Femur (tissue), 1 donor: Measurements from ENCODE around the gene MYH2.
"Not testable (repeated sequence)": the region's sequence is repeated elsewhere in the genome, so short reads cannot be mapped to it uniquely, and the experiment has no call there.

Experiments used
- DNase-seq: peaks from one replicate; pipeline ENCODE4 v3.0.0-alpha.2; 2017

MYH2 gene

GRCh38 chr17:10549096-10549842 lies at the start of gene MYH2:
TSS of gene MYH2 (minus strand) at chr17:10549658. CDS start at chr17:10547920, 1,738 bp downstream.
- DNase-seq = no peak

DNA sequence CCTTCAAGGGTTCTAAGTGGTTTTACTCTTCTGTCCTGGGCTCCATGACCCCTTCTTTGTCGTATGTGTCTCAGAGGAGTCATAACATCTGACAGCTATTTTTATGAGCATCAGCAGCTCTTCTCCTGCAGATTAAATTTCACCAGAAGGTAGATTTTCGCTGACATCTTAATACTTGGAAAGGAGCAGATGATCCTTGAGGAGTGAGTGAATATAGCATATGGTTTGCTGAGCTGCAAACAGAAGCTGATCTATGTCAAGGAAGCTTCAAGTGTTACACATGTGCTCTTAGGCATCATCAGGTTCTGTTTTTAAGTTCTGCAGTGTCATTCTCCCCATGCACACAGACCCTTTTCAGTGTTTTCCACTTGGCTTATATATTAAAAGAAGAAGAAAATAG lies 49.2 kb upstream of the MYH2 start:
- DNase-seq = no peak

DNA sequence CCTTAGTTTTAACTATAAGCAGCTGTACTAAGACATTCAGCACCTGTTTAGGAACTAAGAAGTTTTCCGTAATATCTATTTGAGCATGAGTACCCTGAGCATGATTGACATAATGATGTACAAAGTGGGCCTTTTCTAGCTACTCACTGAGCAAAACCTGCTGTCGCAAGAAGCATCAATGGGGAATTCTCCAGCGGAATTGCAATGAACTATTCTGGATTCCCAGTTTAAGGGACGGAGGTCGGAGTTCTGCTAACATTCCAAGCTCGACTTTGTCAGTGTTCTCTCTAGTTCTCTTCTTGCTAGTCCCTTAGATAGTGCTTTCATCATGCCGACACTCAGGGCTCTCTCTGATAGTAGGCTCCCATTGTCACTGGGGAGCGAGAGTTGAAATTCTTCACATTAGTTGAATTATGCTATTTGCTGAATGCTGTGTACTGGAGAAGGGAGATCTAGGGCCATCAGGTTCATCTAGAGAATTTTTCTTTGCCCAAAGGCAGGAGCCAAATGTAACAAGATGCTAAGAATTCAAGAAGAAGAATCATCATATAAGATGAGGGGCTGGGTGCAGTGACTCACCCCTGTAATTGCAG lies 40.2 kb upstream of the MYH2 start:
- no peak for DNase-seq

DNA sequence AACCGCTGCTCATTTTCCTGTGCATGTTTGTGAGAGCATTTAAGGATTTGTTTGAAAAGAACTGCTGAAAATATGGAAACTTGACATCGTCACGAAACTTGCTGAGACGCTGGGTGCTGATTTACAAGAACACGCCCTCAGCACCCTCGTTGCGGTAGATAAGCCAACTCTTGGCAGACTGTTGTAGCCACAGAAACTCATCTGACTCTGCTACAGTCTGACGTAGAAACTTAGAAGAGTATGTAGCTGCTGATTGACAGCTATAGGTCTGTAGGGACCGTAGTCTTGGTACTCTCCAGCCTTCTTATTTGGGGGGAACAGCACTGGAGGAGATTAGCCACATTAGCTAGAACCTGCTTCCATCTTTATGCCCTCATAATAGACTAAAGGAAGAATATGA lies 36.1 kb upstream of the MYH2 start:
- no peak for DNase-seq

GRCh38 chr17:10583834-10584233 lies 34.4 kb upstream of the MYH2 start:
- no peak for DNase-seq

- DNase-seq = no peak
Measured at GRCh38 chr17:10579270-10579669, 29.8 kb upstream of the MYH2 start.

GRCh38 chr17:10574324-10574723 lies 24.9 kb upstream of the MYH2 start:
- no peak for DNase-seq

DNA sequence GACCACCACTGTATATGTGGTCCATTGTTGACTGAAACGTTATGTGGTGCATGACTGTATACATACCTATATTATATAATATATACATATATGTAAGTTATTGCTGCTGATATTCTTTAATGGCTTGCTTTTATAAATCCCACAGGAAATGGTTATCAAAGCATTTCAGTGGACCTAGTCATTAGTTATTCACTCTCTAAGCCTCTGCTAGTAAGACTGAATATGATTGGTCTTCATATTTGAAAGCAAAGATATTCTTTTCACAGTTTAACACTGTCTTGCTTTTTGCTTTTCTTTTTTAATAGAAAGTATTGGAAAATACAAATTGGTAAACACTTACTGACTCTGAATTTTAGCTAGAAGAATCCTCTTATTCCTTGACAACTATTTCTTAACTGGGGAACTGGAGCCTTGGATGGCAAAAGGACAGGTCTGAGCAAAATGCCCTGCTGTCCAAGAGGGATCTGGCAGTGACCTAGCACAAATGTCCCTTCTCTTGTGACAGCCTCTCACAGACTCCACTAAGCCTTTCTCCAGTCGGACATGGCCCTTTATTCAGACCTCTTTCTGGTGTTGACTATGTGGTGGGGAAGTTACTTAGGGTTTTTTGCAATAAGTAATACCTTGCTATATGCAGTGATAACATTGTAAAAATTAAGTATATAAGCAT lies 14.7 kb upstream of the MYH2 start:
- no peak for DNase-seq

DNA sequence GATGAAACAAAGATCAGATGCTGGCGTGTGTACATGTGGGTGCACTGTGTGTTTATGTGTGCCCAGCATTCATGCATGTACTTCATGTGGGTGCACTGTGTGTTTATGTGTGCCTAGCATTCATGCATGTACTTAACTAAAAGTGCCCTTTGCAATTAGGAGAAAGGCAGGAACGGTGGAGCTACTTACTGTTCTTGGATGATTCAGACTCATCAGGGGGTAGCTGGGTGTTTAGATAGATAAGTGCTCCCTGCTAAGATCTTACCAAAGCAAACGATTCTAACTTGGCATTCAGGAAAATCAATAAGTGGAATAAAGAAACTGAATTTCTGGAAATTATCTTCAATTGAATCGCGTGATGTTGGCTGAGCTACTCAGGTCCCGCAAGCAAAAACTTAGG lies 8.6 kb upstream of the MYH2 start:
- no peak for DNase-seq

- DNase-seq = peak; percentile 41
Measured at GRCh38 chr17:10557422-10557821, 8.0 kb upstream of the MYH2 start.

DNA sequence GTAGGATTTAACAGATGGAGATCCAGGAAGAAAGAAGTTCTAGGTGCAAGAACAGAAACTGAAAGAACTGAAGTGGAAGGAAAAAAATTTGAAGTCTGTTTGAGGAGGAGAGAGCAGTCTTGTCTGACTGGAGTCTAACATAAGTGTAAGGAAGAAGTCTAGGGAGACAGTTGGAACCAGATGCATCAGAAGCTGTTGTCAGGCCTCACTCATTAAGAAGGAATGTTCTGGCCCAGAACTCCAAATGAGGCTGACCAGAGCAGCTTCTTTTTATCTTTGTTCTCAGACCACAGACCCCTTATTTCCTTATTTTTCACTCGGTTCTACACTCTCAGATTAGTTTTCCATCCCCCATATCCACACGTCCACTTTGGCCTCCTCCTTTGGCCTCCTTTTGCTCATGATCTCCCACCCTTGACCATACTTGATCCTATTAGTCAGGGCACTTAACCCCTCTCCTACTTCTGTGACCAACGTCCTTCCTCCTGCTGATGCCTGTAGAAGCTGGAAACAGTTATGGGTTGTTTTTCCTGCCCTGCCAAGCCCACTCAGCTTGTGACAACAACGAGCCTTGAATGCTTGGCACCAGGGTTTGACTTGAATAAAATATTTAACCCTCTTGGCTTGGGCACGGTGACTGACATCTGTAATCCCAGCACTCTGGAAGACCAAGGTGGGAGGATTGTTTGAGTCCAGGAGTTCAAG lies 7.0 kb upstream of the MYH2 start:
- no peak for DNase-seq

- DNase-seq = no peak
Measured at GRCh38 chr17:10550014-10550413, 556 bp upstream of the MYH2 start.

- DNase-seq = no peak
Measured at GRCh38 chr17:10547351-10547750, 2.1 kb downstream of the MYH2 start.

GRCh38 chr17:10543486-10543885 lies 6.0 kb downstream of the MYH2 start:
- DNase-seq = not testable (repeated sequence)

DNA sequence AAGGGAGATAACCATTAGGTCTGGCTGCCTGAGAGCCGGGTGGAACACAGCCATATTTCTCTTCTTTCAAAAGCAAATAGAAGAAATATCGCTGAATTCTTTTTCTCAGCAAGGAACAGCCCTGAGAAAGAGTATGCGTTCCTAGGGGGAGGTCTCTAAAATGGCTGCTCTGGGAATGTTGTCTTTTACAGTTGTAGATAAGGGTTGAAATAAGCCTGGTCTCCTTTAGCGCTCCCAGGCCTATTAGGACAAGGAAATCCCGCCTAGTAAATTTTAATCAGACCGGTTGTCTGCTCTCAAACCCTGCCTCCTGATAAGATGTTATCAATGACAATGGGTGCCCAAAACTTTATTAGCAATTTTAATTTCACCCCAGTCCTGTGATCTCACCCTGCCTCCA lies 8.3 kb downstream of the MYH2 start:
- DNase-seq = not testable (repeated sequence)

DNA sequence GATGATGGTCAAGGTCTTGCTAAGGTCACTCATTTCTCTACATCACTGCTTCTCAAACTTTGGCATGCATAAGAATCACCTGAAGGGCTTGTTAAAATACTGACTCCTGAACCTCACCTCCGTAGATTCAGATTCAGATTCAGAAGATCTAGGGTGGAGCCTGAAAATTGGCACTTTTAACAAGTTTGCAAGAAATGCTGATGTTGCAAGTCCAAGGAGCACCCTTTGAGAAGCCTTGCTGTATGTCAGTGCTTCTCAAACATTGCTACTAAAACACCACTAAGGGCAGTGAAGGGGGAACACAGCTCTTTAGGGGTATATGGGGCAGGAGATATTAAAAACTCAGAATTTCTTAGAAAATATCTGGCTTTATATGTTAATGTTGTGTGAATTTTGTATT lies 17.4 kb downstream of the MYH2 start:
- no peak for DNase-seq

GRCh38 chr17:10527419-10527818 lies 22.0 kb downstream of the MYH2 start:
- DNase-seq = no peak

DNA sequence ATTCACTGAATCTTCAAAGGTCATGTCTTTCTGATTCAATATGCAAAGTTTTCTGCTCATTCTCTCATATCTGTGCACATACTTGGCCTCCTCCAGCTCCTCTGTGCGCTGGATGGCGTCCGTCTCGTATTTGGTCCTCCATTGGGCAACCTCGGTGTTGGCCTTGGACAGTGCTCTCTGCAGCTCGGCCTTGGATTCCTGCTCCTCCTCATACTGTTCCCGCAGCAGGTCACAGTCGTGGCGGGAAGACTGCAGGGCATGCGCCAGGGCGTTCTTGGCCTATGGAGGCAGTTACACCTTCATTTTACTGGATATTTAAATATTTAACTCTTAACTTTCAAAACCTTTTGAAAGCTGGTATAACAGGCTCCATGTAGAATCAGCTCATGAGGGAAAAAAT lies 22.9 kb downstream of the MYH2 start:
- no peak for DNase-seq

- DNase-seq = no peak
Measured at GRCh38 chr17:10523064-10523463, 26.4 kb downstream of the MYH2 start.

- DNase-seq = no peak
Measured at GRCh38 chr17:10521949-10522348, 27.5 kb downstream of the MYH2 start.

DNA sequence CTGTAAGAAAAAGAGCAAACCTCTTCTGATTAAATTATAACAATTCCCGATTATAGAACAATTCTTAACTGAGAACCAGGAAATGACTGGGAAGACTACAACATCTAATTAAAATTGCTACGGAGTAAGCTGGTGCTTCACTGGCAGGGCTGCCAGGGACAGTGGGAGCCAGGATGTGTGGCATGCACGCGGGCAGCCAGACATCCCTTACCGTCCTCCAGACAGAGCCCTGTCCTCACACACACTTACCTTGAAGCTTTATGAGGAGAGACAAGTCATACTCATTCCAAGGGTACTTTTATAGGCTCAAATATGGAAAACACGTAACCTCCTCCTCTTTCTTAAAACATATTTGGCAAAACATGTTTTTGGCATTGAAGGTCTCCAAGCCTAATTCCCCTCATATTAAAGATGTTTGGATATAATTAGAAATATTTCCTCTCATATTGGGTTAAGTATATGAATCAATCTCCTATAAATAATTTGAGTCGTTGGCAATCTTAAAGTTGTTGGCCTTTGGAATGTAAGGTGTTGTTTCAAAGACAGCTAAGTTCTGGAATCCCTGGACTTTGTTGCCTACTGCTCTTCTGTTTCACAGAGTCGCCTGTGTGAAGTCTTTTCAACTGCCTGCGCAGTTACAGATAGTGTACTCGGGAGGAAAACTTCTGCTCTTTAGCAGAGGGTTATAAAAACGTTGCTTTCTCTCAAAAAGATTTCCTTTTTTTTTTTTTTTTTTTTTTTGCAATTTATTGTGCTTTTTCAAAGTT lies 31.0 kb downstream of the MYH2 start, which contains the start of gene MYH1:
Gene MYH1 (minus strand): TSS at position 272 of the 767 bp plus-strand sequence. CDS start 1,900 bp downstream, outside the sequence.
- no peak for DNase-seq

DNA sequence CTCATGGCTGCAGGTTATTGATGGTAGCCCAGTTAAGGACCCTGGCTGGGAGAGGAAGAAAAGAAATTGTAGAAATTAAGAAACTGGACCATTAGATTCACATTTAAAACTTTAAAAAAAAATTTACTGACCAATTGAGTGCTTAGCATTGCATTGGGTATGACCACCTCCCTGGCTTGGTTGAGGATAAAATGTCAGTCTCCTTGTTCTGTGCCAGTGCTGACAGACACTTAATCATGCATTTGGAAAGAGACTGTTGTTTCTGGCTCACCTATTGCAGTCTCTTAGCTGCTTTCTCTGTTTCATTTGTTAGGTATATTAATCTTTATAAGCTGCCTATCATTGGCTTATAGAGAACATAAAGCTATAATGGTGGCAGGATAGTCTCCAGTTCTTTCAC lies 32.8 kb downstream of the MYH2 start:
- DNase-seq = no peak

DNA sequence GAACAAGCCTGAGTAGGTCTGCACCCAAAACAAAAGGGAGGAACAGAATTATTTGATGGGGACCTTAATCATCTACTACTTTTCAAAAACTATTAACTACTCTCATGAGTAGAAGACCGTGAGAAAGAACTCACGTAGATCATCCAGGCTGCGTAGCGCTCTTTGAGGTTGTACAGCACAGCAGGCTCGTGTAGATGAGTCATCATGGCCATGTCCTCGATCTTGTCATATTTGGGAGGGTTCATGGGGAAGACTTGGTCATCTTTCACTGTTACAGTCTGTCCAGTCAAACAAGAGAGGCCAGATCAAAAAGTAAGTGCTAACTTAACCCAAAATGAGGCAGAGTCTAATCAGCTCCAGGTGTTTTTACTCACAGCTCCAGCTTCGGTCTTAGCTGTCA lies 33.4 kb downstream of the MYH2 start:
- no peak for DNase-seq
